ENCODE results near the gene BCAT1. TPM values are rescaled to one million over a fixed set of nuclear protein-coding genes. Genes with fewer than 3 reads are reported as not detected.
"Not testable (repeated sequence)": the region's sequence is repeated elsewhere in the genome, so short reads cannot be mapped to it uniquely, and the experiment has no call there.

Gene BCAT1
- polyA plus RNA-seq, 1 donor: 39.8 TPM

GRCh38 chr12:24852420-24852819 is 96.5 kb downstream of the BCAT1 start:
- DNase-seq: no peak

GRCh38 chr12:24851883-24852282 is 97.0 kb downstream of the BCAT1 start:
- DNase-seq: not testable (repeated sequence)

- DNase-seq: no peak
These were observed 97.6 kb downstream of the BCAT1 start for GRCh38 chr12:24851341-24851740.

GRCh38 chr12:24850496-24850895 is 98.4 kb downstream of the BCAT1 start:
- DNase-seq: no peak

GRCh38 chr12:24848941-24849477 is 99.9 kb downstream of the BCAT1 start:
- no peak for DNase-seq

GRCh38 chr12:24846689-24847088 is 102.2 kb downstream of the BCAT1 start:
- DNase-seq: no peak

GRCh38 chr12:24845615-24846014 is 103.3 kb downstream of the BCAT1 start:
- DNase-seq: no peak

GRCh38 chr12:24840046-24840800 is 108.7 kb downstream of the BCAT1 start:
- DNase-seq: no peak

GRCh38 chr12:24839268-24839791 is 109.6 kb downstream of the BCAT1 start:
- no peak for DNase-seq

GRCh38 chr12:24838531-24838950 is 110.4 kb downstream of the BCAT1 start:
- DNase-seq: peak; percentile 45

- DNase-seq: no peak
These were observed 113.5 kb downstream of the BCAT1 start for GRCh38 chr12:24835377-24835776.

- DNase-seq: no peak
These were observed 115.4 kb downstream of the BCAT1 start for GRCh38 chr12:24833513-24833912.

- no peak for DNase-seq
These were observed 124.9 kb downstream of the BCAT1 start for GRCh38 chr12:24823808-24824515.

GRCh38 chr12:24822121-24822899 is 126.6 kb downstream of the BCAT1 start:
- DNase-seq: no peak

- DNase-seq: no peak
These were observed 127.2 kb downstream of the BCAT1 start for GRCh38 chr12:24821691-24822090.

GRCh38 chr12:24820872-24821271 is 128.0 kb downstream of the BCAT1 start:
- DNase-seq: no peak

- no peak for DNase-seq
These were observed 130.6 kb downstream of the BCAT1 start for GRCh38 chr12:24818351-24818750.

- DNase-seq: no peak
These were observed 133.8 kb downstream of the BCAT1 start for GRCh38 chr12:24815114-24815423.

GRCh38 chr12:24814379-24815113 is 134.4 kb downstream of the BCAT1 start:
- DNase-seq: no peak

GRCh38 chr12:24810378-24810777 is 138.5 kb downstream of the BCAT1 start:
- no peak for DNase-seq

- DNase-seq: not testable (repeated sequence)
These were observed 139.6 kb downstream of the BCAT1 start for GRCh38 chr12:24809306-24809705.

GRCh38 chr12:24808651-24809050 is 140.2 kb downstream of the BCAT1 start:
- DNase-seq: no peak
